Measurements from ENCODE around the gene ALG12. TPM values are rescaled to one million over a fixed set of nuclear protein-coding genes. Genes with fewer than 3 reads are reported as not detected.

The ALG12 gene
- total and polyA plus RNA-seq, 2 of the 13 experiments (the other 11 are each of a cell fraction or from before 2014, with no cell fraction given), result 7.8 to 15.8 TPM

GRCh38 chr22:49913026-49913425 lies 5.2 kb downstream of the ALG12 start:
- intact Hi-C loops (cut with micrococcal nuclease; ENCODE audit: unreplicated experiment), result no loop called here
- DNase-seq (ENCODE audit: low spot score), result no peak
- no peak for ATAC-seq
- no peaks in the 10 kb centered on the region for H4K20me1 ChIP-seq (ENCODE audit: insufficient read depth, low read length)
- WGBS (ENCODE audit: low lambda C conversion rate), result 94% methylated on average over 10 of the region's 14 CpGs
- H3K79me2 ChIP-seq (ENCODE audit: insufficient read depth, low read length), result peaks cover 7% of the 10 kb centered on the region
- H3K27ac ChIP-seq (ENCODE audit: extremely low read length, insufficient read depth, low read length), result no peak overlapping the region
- no peak overlapping the region for H3K9ac ChIP-seq (ENCODE audit: insufficient read depth, low read depth, low read length)
- no peak for FAIRE-seq
- POLR2A ChIA-PET, result no interaction called here
- H3K4me1 ChIP-seq (ENCODE audit: insufficient read depth, low read length), result peaks cover 24% of the 10 kb centered on the region
- H2AFZ ChIP-seq (ENCODE audit: low read length), result no peak overlapping the region
- no peak overlapping the region for H3K4me2 ChIP-seq (ENCODE audit: low read depth, low read length)
- H3K4me3 ChIP-seq (replicated peaks in 1 of 3; ENCODE audit: insufficient read depth in 1 of 3, low read depth in 2 of 3, low read length in 3 of 3), result no peak overlapping the region
- no TSS peak for BruUV-seq (replicated peaks)
- no peaks in the 10 kb centered on the region for H3K9me3 ChIP-seq (ENCODE audit: low read length)
- no peak for TF ChIP-seq POGZ (CRISPR knock-in tag; IDR thresholded peaks at IDR 0.05)
- TF ChIP-seq ADNP (CRISPR knock-in tag; IDR thresholded peaks at IDR 0.05), result no peak
- TF ChIP-seq DPF2 (CRISPR knock-in tag; IDR thresholded peaks at IDR 0.05; ENCODE audit: borderline replicate concordance, low read depth), result no peak
- no peak for TF ChIP-seq SMYD3 (CRISPR knock-in tag; IDR thresholded peaks at IDR 0.05)
- no peak for TF ChIP-seq ZNF563 (CRISPR knock-in tag; IDR thresholded peaks at IDR 0.05)
- CTCF ChIA-PET (ENCODE audit: low intra/inter-chr PET ratio, low total read pairs), result no interaction called here
- peaks cover 4 to 22% of the 10 kb centered on the region in 2 experiments; a peak in 3 of 5 replicates for H3K36me3 ChIP-seq (replicated peaks in 1 of 2; ENCODE audit: control insufficient read depth in 1 of 2, insufficient read depth in 2 of 2, low read length in 2 of 2)
- H3K27me3 ChIP-seq (ENCODE audit: control insufficient read depth in 1 of 2, insufficient read depth in 2 of 2, low read length in 2 of 2), result no peaks in the 10 kb centered on the region
- in situ Hi-C loops (cut with HindIII; ENCODE audit: extremely low pct_ligation_motif_present, low pct_unique_long_range_greater_than_20kb), result no loop called here

GRCh38 chr22:49911881-49912625 lies 6.2 kb downstream of the ALG12 start:
- Histone ChIP-seq H4K20me1 (ENCODE audit: insufficient read depth, low read length) (no peaks in the 10 kb centered on the region), H2AFZ (ENCODE audit: low read length) (no peak overlapping the region), H3K4me3 (replicated peaks in 1 of 3; ENCODE audit: insufficient read depth in 1 of 3, low read depth in 2 of 3, low read length in 3 of 3) (no peak overlapping the region), H3K4me2 (ENCODE audit: low read depth, low read length) (no peak overlapping the region), H3K9ac (ENCODE audit: insufficient read depth, low read depth, low read length) (no peak overlapping the region), H3K9me3 (ENCODE audit: low read length) (no peaks in the 10 kb centered on the region), H3K4me1 (ENCODE audit: insufficient read depth, low read length) (peaks cover 18% of the 10 kb centered on the region), H3K79me2 (ENCODE audit: insufficient read depth, low read length) (peaks cover 4% of the 10 kb centered on the region), H3K27ac (ENCODE audit: extremely low read length, insufficient read depth, low read length) (no peak overlapping the region), H3K36me3 (replicated peaks in 1 of 2; ENCODE audit: control insufficient read depth in 1 of 2, insufficient read depth in 2 of 2, low read length in 2 of 2) (peaks cover 9 to 32% of the 10 kb centered on the region in 2 experiments; a peak in 4 of 5 replicates), H3K27me3 (ENCODE audit: control insufficient read depth in 1 of 2, insufficient read depth in 2 of 2, low read length in 2 of 2) (no peaks in the 10 kb centered on the region)
- DNase-seq (ENCODE audit: low spot score) (no peak), ATAC-seq (no peak), FAIRE-seq (no peak)
- in situ Hi-C loops (cut with HindIII; ENCODE audit: extremely low pct_ligation_motif_present, low pct_unique_long_range_greater_than_20kb) (no loop called here), intact Hi-C loops (cut with micrococcal nuclease; ENCODE audit: unreplicated experiment) (no loop called here)
- POLR2A ChIA-PET, result no interaction called here
- TF ChIP-seq ZFP37 (CRISPR knock-in tag; IDR thresholded peaks at IDR 0.05; ENCODE audit: borderline replicate concordance) (no peak), AGO2 (optimal IDR thresholded peaks at IDR 0.05; ENCODE audit: low read depth, low read length) (peak; percentile 49)
- no TSS peak for BruUV-seq (replicated peaks)
- 98% methylated on average over 26 of the region's 30 CpGs for WGBS (ENCODE audit: low lambda C conversion rate)
- CTCF ChIA-PET (ENCODE audit: low intra/inter-chr PET ratio, low total read pairs), result no interaction called here
